CD4-positive, alpha-beta T cell (primary cell): ENCODE measurements around the gene ZFP57. TPM values are rescaled to one million over a fixed set of nuclear protein-coding genes. Genes with fewer than 3 reads are reported as not detected.

Source experiments
- ATAC-seq: fragments of 200-7000 bp; cut with Tn5 transposase; one replicate; pipeline ENCODE4 v1.10.0; 2022; ENCODE audit warnings: mild to moderate bottlenecking; ENCODE audit not compliant: poor library complexity
- CTCF ChIA-PET: fragments of 350-600 bp; sonication (Branson Sonifier 250); formaldehyde crosslinking; loops from one replicate; lab custom pipeline; 2021; ENCODE audit warnings: antibody characterized with exemption, inconsistent platforms; lab: Charles Lee
- POLR2A ChIA-PET: fragments of 350-600 bp; sonication (Branson Sonifier 250); formaldehyde crosslinking; loops from one replicate; lab custom pipeline; 2021; ENCODE audit warnings: antibody characterized with exemption, inconsistent platforms; lab: Charles Lee
- DNase-seq, 14 experiments: peaks; one replicate each; pipeline ENCODE4 v3.0.0-alpha.2; 2013 to 2020; ENCODE audit warnings: mixed read lengths in 2 of 14
- H3K27ac ChIP-seq, 2 donors: one replicate each; pipeline versions ENCODE4 v1.5.1 to v1.7.0; 2013; ENCODE audit warnings: low read length in 2 of 2, low read depth in 1 of 2, mild to moderate bottlenecking in 1 of 2
- H3K27me3 ChIP-seq, 2 experiments: 1 replicate in 1 of 2; 2 replicates in 1 of 2; pipeline versions ENCODE4 v1.6.1 to v1.7.0; 2013; ENCODE audit warnings: low read length in 2 of 2, control low read depth in 1 of 2, mild to moderate bottlenecking in 1 of 2, moderate library complexity in 1 of 2; ENCODE audit not compliant: insufficient read depth in 2 of 2, control insufficient read depth in 1 of 2
- H3K36me3 ChIP-seq: one replicate; pipeline ENCODE4 v1.6.1; 2013; ENCODE audit warnings: low read length, control low read depth; ENCODE audit not compliant: insufficient read depth
- H3K4me1 ChIP-seq: one replicate; pipeline ENCODE4 v1.6.1; 2013; ENCODE audit warnings: low read length, control low read depth; ENCODE audit not compliant: insufficient read depth
- H3K4me3 ChIP-seq: one replicate; pipeline ENCODE4 v1.5.1; 2013; ENCODE audit warnings: mild to moderate bottlenecking, low read length, moderate library complexity
- H3K9me3 ChIP-seq, 2 experiments: 1 replicate in 1 of 2; 2 replicates in 1 of 2; pipeline versions ENCODE4 v1.6.1 to v1.7.0; 2013; ENCODE audit warnings: low read length in 2 of 2, mild to moderate bottlenecking in 2 of 2, control low read depth in 1 of 2, moderate library complexity in 1 of 2; ENCODE audit not compliant: control insufficient read depth in 1 of 2, insufficient read depth in 1 of 2
- H3K27ac Mint-ChIP-seq: one replicate; pipeline ENCODE4 v1.8.0; 2020; ENCODE audit warnings: mixed read lengths
- H3K27me3 Mint-ChIP-seq: one replicate; pipeline ENCODE4 v1.8.0; 2021; ENCODE audit warnings: mixed read lengths
- H3K36me3 Mint-ChIP-seq: one replicate; pipeline ENCODE4 v1.8.0; 2021; ENCODE audit warnings: low read depth, mixed read lengths
- H3K4me1 Mint-ChIP-seq: one replicate; pipeline ENCODE4 v1.8.0; 2021; ENCODE audit warnings: low read depth, mixed read lengths
- H3K4me3 Mint-ChIP-seq: one replicate; pipeline ENCODE4 v1.8.0; 2020; ENCODE audit warnings: mild to moderate bottlenecking, mixed read lengths
- H3K9me3 Mint-ChIP-seq: one replicate; pipeline ENCODE4 v1.8.0; 2020; ENCODE audit warnings: mixed read lengths
- intact Hi-C, 2 experiments: fragments of 100-400 bp; cut with DNase I in 1 of 2; cut with micrococcal nuclease in 1 of 2; formaldehyde crosslinking; loops; one replicate each; pipeline versions ENCODE4 v1.15.1 to v1.9.0; 2023 to 2025; cut with DNase I, micrococcal nuclease
- total RNA-seq, 174 experiments: library from RNA in 2 of 174; stranded (reverse) in 2 of 174; gene quantifications; one replicate each; pipeline ENCODE4 v1.2.3 and lab custom pipeline; 2021 to 2026
- TF ChIP-seq, protein P1 (sequence below): fragments of 200-600 bp; IDR thresholded peaks from one replicate; pipeline ENCODE4 v1.8.0; 2022; ENCODE audit warnings: antibody characterized with exemption, mild to moderate bottlenecking

ZFP57 gene
- total RNA-seq, 2 experiments from 2014 or later: not detected

DNA sequence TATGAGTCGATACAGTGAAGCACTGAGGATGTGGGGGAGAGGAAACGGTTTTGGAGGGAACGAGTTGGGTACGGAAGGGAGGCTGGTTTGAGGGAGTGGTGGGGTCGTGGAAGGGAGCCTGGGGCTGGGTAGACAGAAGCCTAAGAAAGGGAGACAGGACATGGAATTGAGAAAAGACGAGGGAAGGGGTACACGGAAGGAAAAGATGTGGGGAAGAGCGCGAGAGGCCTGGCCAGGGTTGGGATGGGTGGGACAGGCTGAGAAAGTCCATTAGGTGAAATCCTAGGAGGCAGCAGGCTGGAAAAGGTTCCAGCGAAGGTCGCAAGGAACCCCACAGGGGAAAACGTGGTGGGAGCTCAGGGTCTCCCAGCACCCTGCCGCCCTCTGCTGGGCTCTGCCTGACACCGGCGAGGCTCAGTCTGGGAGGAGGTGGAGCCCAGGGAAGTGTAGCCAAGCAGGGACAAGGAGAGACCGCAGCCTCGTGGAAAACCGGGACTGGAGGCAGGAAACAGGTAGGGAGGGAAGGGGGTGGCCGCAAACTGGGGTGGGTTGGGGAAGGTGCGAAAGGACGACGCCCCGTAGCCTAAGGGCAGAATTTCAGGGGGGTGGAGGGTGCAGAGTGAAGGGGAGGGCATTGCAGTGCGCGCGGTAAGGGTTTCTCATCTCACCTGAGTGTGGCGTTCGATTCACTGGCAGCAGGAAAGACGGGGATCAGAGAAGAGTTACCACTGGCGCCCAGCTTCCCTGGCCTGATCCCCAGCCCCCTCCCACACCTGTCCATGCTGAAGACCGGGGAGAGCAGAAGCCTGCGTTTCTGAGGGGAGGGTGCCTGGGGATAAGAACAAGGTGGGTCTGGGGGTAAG is 52.3 kb downstream of the ZFP57 start:
- Histone ChIP-seq H3K9me3 (no peaks in the 10 kb centered on the region), H3K27ac (no peak overlapping the region), H3K27me3 (no peaks in the 10 kb centered on the region), H3K4me3 (peak overlapping the region; percentile 84), H3K36me3 (peaks cover 1% of the 10 kb centered on the region), H3K4me1 (peaks cover 44% of the 10 kb centered on the region)
- Mint-ChIP-seq H3K27ac (peak overlapping the region; percentile 22), H3K9me3 (no peaks in the 10 kb centered on the region), H3K36me3 (peaks cover 13% of the 10 kb centered on the region), H3K27me3 (no peaks in the 10 kb centered on the region), H3K4me3 (peak overlapping the region; percentile 91), H3K4me1 (peaks cover 50% of the 10 kb centered on the region)
- intact Hi-C loops: loop anchor here in 1 of 2 experiments (1.0 kb wide), 1 partner anchor 22 kb away; no protein-coding TSS in a partner anchor
- ChIA-PET POLR2A (interaction anchor here (1.5 to 2.8 kb wide), 2 partner anchors 13 to 21 kb away, joined by 4 to 14 read pairs; no protein-coding TSS in a partner anchor), CTCF (interaction anchor here (0.7 to 3.4 kb wide), 5 partner anchors 12 to 25 kb away, joined by 3 to 21 read pairs (median 12); no protein-coding TSS in a partner anchor)
- peak; percentile 26 to 75 (median 47) for DNase-seq
- TF ChIP-seq, protein P1, sequence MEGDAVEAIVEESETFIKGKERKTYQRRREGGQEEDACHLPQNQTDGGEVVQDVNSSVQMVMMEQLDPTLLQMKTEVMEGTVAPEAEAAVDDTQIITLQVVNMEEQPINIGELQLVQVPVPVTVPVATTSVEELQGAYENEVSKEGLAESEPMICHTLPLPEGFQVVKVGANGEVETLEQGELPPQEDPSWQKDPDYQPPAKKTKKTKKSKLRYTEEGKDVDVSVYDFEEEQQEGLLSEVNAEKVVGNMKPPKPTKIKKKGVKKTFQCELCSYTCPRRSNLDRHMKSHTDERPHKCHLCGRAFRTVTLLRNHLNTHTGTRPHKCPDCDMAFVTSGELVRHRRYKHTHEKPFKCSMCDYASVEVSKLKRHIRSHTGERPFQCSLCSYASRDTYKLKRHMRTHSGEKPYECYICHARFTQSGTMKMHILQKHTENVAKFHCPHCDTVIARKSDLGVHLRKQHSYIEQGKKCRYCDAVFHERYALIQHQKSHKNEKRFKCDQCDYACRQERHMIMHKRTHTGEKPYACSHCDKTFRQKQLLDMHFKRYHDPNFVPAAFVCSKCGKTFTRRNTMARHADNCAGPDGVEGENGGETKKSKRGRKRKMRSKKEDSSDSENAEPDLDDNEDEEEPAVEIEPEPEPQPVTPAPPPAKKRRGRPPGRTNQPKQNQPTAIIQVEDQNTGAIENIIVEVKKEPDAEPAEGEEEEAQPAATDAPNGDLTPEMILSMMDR: peak; percentile 69
- peak; percentile 49 for ATAC-seq

DNA sequence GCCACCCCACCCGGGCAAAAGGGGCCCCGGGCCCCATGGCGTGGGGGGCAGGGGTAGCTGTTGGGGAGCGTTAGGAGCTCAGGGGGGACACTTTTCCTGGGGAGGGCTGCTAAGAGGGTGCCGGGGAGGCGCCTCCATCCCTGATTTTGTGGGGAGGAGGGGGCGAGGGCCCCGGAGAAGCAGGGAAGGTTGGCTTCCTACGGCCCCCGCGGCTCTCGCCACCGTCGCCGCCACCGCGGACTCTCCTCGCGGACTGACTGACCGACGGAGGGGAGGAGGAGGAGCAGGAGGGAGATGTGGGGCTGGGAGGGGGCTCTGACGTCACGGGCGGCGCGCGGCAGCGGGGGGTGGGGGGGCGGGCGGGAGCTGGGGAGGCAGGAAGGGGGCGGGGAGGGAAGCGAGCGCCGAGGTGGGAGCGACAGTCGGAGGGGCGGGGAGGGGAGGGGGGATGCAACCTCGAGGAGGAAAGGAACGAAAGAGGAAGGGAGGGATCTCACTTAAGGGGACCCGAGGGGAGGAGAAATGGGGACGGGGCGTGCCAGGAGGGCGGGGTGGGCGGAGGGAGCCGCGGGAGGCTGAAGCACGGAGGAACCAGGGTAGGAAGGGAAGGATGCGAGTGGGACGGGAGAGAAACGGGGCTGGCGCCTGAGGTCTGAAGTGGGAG is 53.1 kb downstream of the ZFP57 start:
- Mint-ChIP-seq H3K4me1 (peaks cover 44% of the 10 kb centered on the region), H3K27me3 (no peaks in the 10 kb centered on the region), H3K4me3 (peak overlapping the region; percentile 91), H3K9me3 (no peaks in the 10 kb centered on the region), H3K36me3 (peaks cover 19% of the 10 kb centered on the region), H3K27ac (peak overlapping the region; percentile 16)
- ATAC-seq: peak; percentile 16
- Histone ChIP-seq H3K4me1 (peaks cover 38% of the 10 kb centered on the region), H3K27ac (peak overlapping the region in 1 of 2 donors; percentile 18), H3K9me3 (no peaks in the 10 kb centered on the region), H3K4me3 (peak overlapping the region; percentile 84), H3K36me3 (peaks cover 8% of the 10 kb centered on the region), H3K27me3 (no peaks in the 10 kb centered on the region)
- peak in 12 of 14 experiments; percentile 17 to 81 (median 52) for DNase-seq
- TF ChIP-seq, protein P1: no peak
- CTCF ChIA-PET: interaction anchor here (0.7 to 3.4 kb wide), 6 partner anchors 13 to 26 kb away, joined by 3 to 21 read pairs (median 9); no protein-coding TSS in a partner anchor
- intact Hi-C loops: loop anchor here in 1 of 2 experiments (1.0 kb wide), 1 partner anchor 22 kb away; no protein-coding TSS in a partner anchor
- POLR2A ChIA-PET: interaction anchor here (0.6 to 2.8 kb wide), 3 partner anchors 14 to 732 kb away, joined by 3 to 14 read pairs (median 4); no protein-coding TSS in a partner anchor
